Neutrophil (primary cell): ENCODE data around the gene LDLRAD4.

Experiments
- H3K27ac ChIP-seq: fragments of 200-600 bp; sonication (generic); 2 replicates; pipeline ENCODE4 v1.5.1; 2016; ENCODE audit warnings: mild to moderate bottlenecking, moderate library complexity
- H3K27me3 ChIP-seq: fragments of 200-600 bp; sonication (generic); 2 replicates; pipeline ENCODE4 v1.6.0; 2016; ENCODE audit warnings: mild to moderate bottlenecking
- H3K36me3 ChIP-seq: fragments of 200-600 bp; sonication (generic); 2 replicates; pipeline ENCODE4 v1.5.1; 2017
- H3K4me1 ChIP-seq, 2 experiments: fragments of 200-600 bp in 1 of 2; sonication (generic) in 1 of 2; 1 replicate in 1 of 2; 2 replicates in 1 of 2; pipeline versions ENCODE4 v1.5.1 to v1.6.1; 2013 to 2016; ENCODE audit warnings: low read depth in 1 of 2, low read length in 1 of 2, mild to moderate bottlenecking in 1 of 2, moderate library complexity in 1 of 2; ENCODE audit not compliant: control insufficient read depth in 1 of 2, insufficient read depth in 1 of 2
- H3K4me3 ChIP-seq, 2 experiments: fragments of 200-600 bp in 1 of 2; sonication (generic) in 1 of 2; 1 replicate in 1 of 2; 2 replicates in 1 of 2; pipeline ENCODE4 v1.5.1; 2013 to 2016; ENCODE audit warnings: low read depth in 1 of 2, low read length in 1 of 2, mild to moderate bottlenecking in 1 of 2, moderate library complexity in 1 of 2
- H3K9me3 ChIP-seq: fragments of 200-600 bp; sonication (generic); 2 replicates; pipeline ENCODE4 v1.5.1; 2016
- CTCF ChIP-seq: fragments of 200-600 bp; sonication (generic); IDR thresholded peaks from 2 replicates; pipeline ENCODE4 v1.5.1; 2016; ENCODE audit warnings: antibody characterized with exemption

The LDLRAD4 gene

GRCh38 chr18:13455960-13456481 is 237.5 kb downstream of the LDLRAD4 start:
- H3K27ac ChIP-seq: no peak overlapping the region
- H3K27me3 ChIP-seq: no peaks in the 10 kb centered on the region
- H3K4me3 ChIP-seq: no peak overlapping the region
- H3K36me3 ChIP-seq: no peaks in the 10 kb centered on the region
- H3K9me3 ChIP-seq: no peaks in the 10 kb centered on the region
- no peak for TF ChIP-seq CTCF
- peaks cover 15 to 22% of the 10 kb centered on the region in 2 experiments for H3K4me1 ChIP-seq

- Histone ChIP-seq H3K4me3 (no peak overlapping the region), H3K27ac (no peak overlapping the region), H3K36me3 (no peaks in the 10 kb centered on the region), H3K9me3 (no peaks in the 10 kb centered on the region), H3K4me1 (peaks cover 7 to 14% of the 10 kb centered on the region in 2 experiments), H3K27me3 (no peaks in the 10 kb centered on the region)
- TF ChIP-seq CTCF: no peak
Observed at GRCh38 chr18:13456736-13457271, 238.2 kb downstream of the LDLRAD4 start.

GRCh38 chr18:13457327-13457726 is 238.8 kb downstream of the LDLRAD4 start:
- Histone ChIP-seq H3K4me3 (no peak overlapping the region), H3K4me1 (peaks cover 2 to 9% of the 10 kb centered on the region in 2 experiments), H3K9me3 (no peaks in the 10 kb centered on the region), H3K36me3 (no peaks in the 10 kb centered on the region), H3K27me3 (no peaks in the 10 kb centered on the region), H3K27ac (no peak overlapping the region)
- TF ChIP-seq CTCF: no peak

- Histone ChIP-seq H3K36me3 (no peaks in the 10 kb centered on the region), H3K27ac (no peak overlapping the region), H3K27me3 (no peaks in the 10 kb centered on the region), H3K4me1 (peaks cover 28 to 32% of the 10 kb centered on the region in 2 experiments), H3K9me3 (no peaks in the 10 kb centered on the region), H3K4me3 (no peak overlapping the region)
- TF ChIP-seq CTCF: no peak
Observed at GRCh38 chr18:13460946-13461345, 242.4 kb downstream of the LDLRAD4 start.

GRCh38 chr18:13461469-13461868 is 242.9 kb downstream of the LDLRAD4 start:
- no peak for TF ChIP-seq CTCF
- Histone ChIP-seq H3K9me3 (no peaks in the 10 kb centered on the region), H3K4me3 (no peak overlapping the region)

More at GRCh38 chr18:13461469-13461868, 242.9 kb downstream of the LDLRAD4 start:
- no peak overlapping the region for H3K27ac ChIP-seq
- H3K36me3 ChIP-seq: no peaks in the 10 kb centered on the region
- peaks cover 33 to 37% of the 10 kb centered on the region in 2 experiments for H3K4me1 ChIP-seq
- H3K27me3 ChIP-seq: no peaks in the 10 kb centered on the region
